Astrocyte of the cerebellum (primary cell): ENCODE data around the gene RALGPS1.
A peak's percentile ranks its signal among the peaks of the same experiment; 100 is the strongest.

Source experiments
- DNase-seq: peaks from one replicate; pipeline ENCODE4 v3.0.0-alpha.2; 2011; ENCODE audit warnings: low read depth
- H3K4me3 ChIP-seq: 2 replicates; pipeline ENCODE4 v1.5.1; 2011; ENCODE audit warnings: mild to moderate bottlenecking, low read depth, low read length, moderate library complexity
- CTCF ChIP-seq: IDR thresholded peaks from 2 replicates; pipeline ENCODE4 v1.5.1; 2012; ENCODE audit warnings: low read length, low read depth, moderate library complexity, mild to moderate bottlenecking; ENCODE audit errors: missing control alignments
- in situ Hi-C: cut with HindIII; loops from 2 replicates; pipeline ENCODE4 v1.10.0; 2017; ENCODE audit warnings: low sequenced_read_pairs

RALGPS1 gene

GRCh38 chr9:126982215-126983002 is 67.8 kb downstream of the RALGPS1 start:
- no peak overlapping the region for H3K4me3 ChIP-seq
- DNase-seq = no peak
- in situ Hi-C loops = no loop called here
- no peak for TF ChIP-seq CTCF

DNA sequence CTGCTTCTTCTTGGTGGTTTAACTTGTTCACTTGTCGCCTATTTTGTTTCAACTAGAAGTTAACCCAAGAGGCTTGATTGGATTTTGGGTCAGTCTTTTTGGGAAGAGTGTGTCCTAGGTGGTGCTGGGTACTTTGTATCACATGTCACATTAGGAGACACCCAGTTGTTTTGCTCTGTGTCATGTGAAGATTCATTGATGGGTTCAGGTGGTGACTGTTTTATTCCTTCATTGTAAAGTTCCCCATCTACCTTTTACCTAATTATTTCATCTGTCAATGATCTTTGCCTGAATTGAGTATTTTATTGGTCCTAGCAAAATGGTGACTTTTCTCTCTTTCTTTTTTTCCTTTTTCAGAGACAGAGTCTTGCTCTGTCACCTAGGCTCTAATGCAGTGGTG is 69.2 kb downstream of the RALGPS1 start:
- DNase-seq = no peak
- no peak overlapping the region for H3K4me3 ChIP-seq
- no peak for TF ChIP-seq CTCF
- in situ Hi-C loops = no loop called here

GRCh38 chr9:126984969-126985368 is 70.4 kb downstream of the RALGPS1 start:
- no peak for TF ChIP-seq CTCF
- H3K4me3 ChIP-seq = no peak overlapping the region
- no peak for DNase-seq
- in situ Hi-C loops = no loop called here

GRCh38 chr9:126985870-126986498 is 71.4 kb downstream of the RALGPS1 start:
- no peak overlapping the region for H3K4me3 ChIP-seq
- peak; percentile 78 for DNase-seq
- in situ Hi-C loops = no loop called here
- TF ChIP-seq CTCF = no peak

- in situ Hi-C loops = no loop called here
- TF ChIP-seq CTCF = no peak
- no peak overlapping the region for H3K4me3 ChIP-seq
- DNase-seq = no peak
These were observed 71.9 kb downstream of the RALGPS1 start for GRCh38 chr9:126986506-126986951.

DNA sequence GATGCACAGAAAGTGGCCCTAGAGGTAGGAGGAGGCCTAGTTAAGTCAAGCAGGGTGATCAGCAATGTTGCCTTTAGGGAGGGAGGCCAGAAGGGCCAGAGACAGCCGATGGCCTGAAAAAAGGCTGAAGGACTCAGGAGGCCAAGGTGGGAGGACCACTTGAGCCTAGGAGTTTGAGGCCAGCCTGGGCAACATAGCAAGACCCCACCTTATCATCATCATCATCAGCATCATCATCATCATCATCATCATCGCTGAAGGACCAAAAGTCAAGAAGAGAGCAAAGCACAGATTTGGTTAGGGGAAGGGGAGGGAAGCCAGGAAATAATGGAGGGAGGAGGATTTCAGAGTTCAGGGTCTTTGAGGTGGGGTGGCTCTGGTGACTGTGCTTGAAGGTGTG is 74.3 kb downstream of the RALGPS1 start:
- no peak for TF ChIP-seq CTCF
- H3K4me3 ChIP-seq = no peak overlapping the region
- in situ Hi-C loops = no loop called here
- no peak for DNase-seq
